Neural cell (in vitro differentiated cells): ENCODE measurements around the gene NKAIN2. TPM values are rescaled to one million over a fixed set of nuclear protein-coding genes. Genes with fewer than 3 reads are reported as not detected.

Source experiments
- H2AFZ ChIP-seq: fragments of 200-600, 300-800 bp; sonication (generic), shearing (Covaris generic); 2 replicates; pipeline ENCODE4 v1.6.0; 2014; ENCODE audit warnings: low read depth, mild to moderate bottlenecking, antibody characterized with exemption, low read length, moderate library complexity
- H3F3A ChIP-seq: fragments of 200-600 bp; shearing (Covaris generic); 2 replicates; pipeline ENCODE4 v1.6.1; 2016; ENCODE audit warnings: mild to moderate bottlenecking, moderate library complexity, mixed read lengths, antibody characterized with exemption, low read length; ENCODE audit not compliant: insufficient read depth, poor library complexity, severe bottlenecking
- H3K27ac ChIP-seq: fragments of 200-600, 300-800 bp; sonication (generic), shearing (Covaris generic); 2 replicates; pipeline ENCODE4 v1.5.1; 2014; ENCODE audit warnings: mild to moderate bottlenecking, low read length, moderate library complexity
- H3K27me3 ChIP-seq: fragments of 300-800, 200-600 bp; sonication (generic), shearing (Covaris generic); 2 replicates; pipeline ENCODE4 v1.6.0; 2014; ENCODE audit warnings: mild to moderate bottlenecking, low read depth, low read length, moderate library complexity; ENCODE audit not compliant: insufficient read depth
- H3K36me3 ChIP-seq: fragments of 300-800, 200-600 bp; sonication (generic), shearing (Covaris generic); 2 replicates; pipeline ENCODE4 v1.5.1; 2014; ENCODE audit warnings: mild to moderate bottlenecking, antibody characterized with exemption, low read length, moderate library complexity; ENCODE audit not compliant: insufficient read depth
- H3K4me2 ChIP-seq: fragments of 300-800, 200-600 bp; sonication (generic), shearing (Covaris generic); 2 replicates; pipeline ENCODE4 v1.6.0; 2014; ENCODE audit warnings: mild to moderate bottlenecking, low read length
- H3K4me3 ChIP-seq: fragments of 300-800, 200-600 bp; sonication (generic), shearing (Covaris generic); 2 replicates; pipeline ENCODE4 v1.5.1; 2014; ENCODE audit warnings: mild to moderate bottlenecking, low read length, moderate library complexity
- H3K79me2 ChIP-seq: fragments of 200-600 bp; shearing (Covaris generic); replicated peaks from 2 replicates; pipeline ENCODE4 v1.6.0; 2014; ENCODE audit warnings: mild to moderate bottlenecking, low read length, moderate library complexity; ENCODE audit not compliant: insufficient read depth
- H3K9ac ChIP-seq: fragments of 300-800, 200-600 bp; sonication (generic), shearing (Covaris generic); 2 replicates; pipeline ENCODE4 v1.6.1; 2016; ENCODE audit warnings: mild to moderate bottlenecking, low read length, mixed read lengths
- H3K9me2 ChIP-seq: fragments of 200-600 bp; shearing (Covaris generic); 2 replicates; pipeline ENCODE4 v1.6.1; 2016; ENCODE audit warnings: mild to moderate bottlenecking, low read length, mixed read lengths; ENCODE audit not compliant: insufficient read depth
- H3K9me3 ChIP-seq: fragments of 200-600, 300-800 bp; sonication (generic), shearing (Covaris generic); 2 replicates; pipeline ENCODE4 v1.6.1; 2016; ENCODE audit warnings: mild to moderate bottlenecking, mixed run types, low read length, moderate library complexity, mixed read lengths
- H4K20me1 ChIP-seq: fragments of 200-600 bp; shearing (Covaris generic); 2 replicates; pipeline ENCODE4 v1.6.1; 2016; ENCODE audit warnings: mild to moderate bottlenecking, mixed run types; ENCODE audit not compliant: insufficient read depth
- CTCF ChIP-seq: fragments of 450-650 bp; IDR thresholded peaks from 2 replicates; pipeline ENCODE4 v1.5.1; 2014; ENCODE audit warnings: antibody characterized with exemption, mild to moderate bottlenecking, moderate library complexity; ENCODE audit not compliant: poor library complexity, severe bottlenecking
- EP300 ChIP-seq: fragments of 450-650 bp; conservative IDR thresholded peaks from 2 replicates; pipeline ENCODE4 v1.6.1; 2014; ENCODE audit warnings: antibody characterized with exemption, mild to moderate bottlenecking, moderate library complexity; ENCODE audit not compliant: poor library complexity, severe bottlenecking
- EZH2 ChIP-seq: fragments of 200-600, 300-800 bp; shearing (Covaris generic), sonication (generic); IDR thresholded peaks from 2 replicates; pipeline ENCODE4 v1.6.1; 2014; ENCODE audit warnings: antibody characterized with exemption, low read length, borderline replicate concordance, mild to moderate bottlenecking; ENCODE audit not compliant: insufficient read depth, poor library complexity, severe bottlenecking
- MXI1 ChIP-seq: fragments of 450-650 bp; conservative IDR thresholded peaks from 2 replicates; pipeline ENCODE4 v1.6.1; 2014; ENCODE audit warnings: antibody characterized with exemption, mild to moderate bottlenecking; ENCODE audit not compliant: poor library complexity, severe bottlenecking
- POLR2AphosphoS5 ChIP-seq: IDR thresholded peaks from 2 replicates; pipeline ENCODE4 v1.6.1; 2012
- RAD21 ChIP-seq: fragments of 450-650 bp; conservative IDR thresholded peaks from 2 replicates; pipeline ENCODE4 v1.6.1; 2014; ENCODE audit warnings: antibody characterized with exemption, mild to moderate bottlenecking, moderate library complexity
- REST ChIP-seq: IDR thresholded peaks from 2 replicates; pipeline ENCODE4 v1.6.1; 2012; ENCODE audit warnings: borderline replicate concordance
- SMC3 ChIP-seq: fragments of 450-650 bp; conservative IDR thresholded peaks from 2 replicates; pipeline ENCODE4 v1.6.1; 2014; ENCODE audit warnings: antibody characterized with exemption, mild to moderate bottlenecking, moderate library complexity; ENCODE audit not compliant: poor library complexity
- TAF1 ChIP-seq: IDR thresholded peaks from 2 replicates; pipeline ENCODE4 v1.6.1; 2012; ENCODE audit warnings: low read depth
- polyA plus RNA-seq: library from polyadenylated mRNA; depleted of rRNA; stranded (reverse); fragments of >200 nt; gene quantifications from 2 replicates; pipeline ENCODE4 v1.2.3, GENCODE V29; 2014

NKAIN2 gene
- polyA plus RNA-seq, 1 donor from 2014 or later: 23.2 TPM

GRCh38 chr6:124131259-124131658 is 327.6 kb downstream of the NKAIN2 start:
- Histone ChIP-seq H3K36me3 (no peaks in the 10 kb centered on the region), H4K20me1 (no peaks in the 10 kb centered on the region), H3K9me2 (no peaks in the 10 kb centered on the region), H3K27ac (no peak overlapping the region), H3K79me2 (no peaks in the 10 kb centered on the region), H3K4me2 (no peak overlapping the region), H3K27me3 (no peaks in the 10 kb centered on the region), H3K4me3 (no peak overlapping the region), H2AFZ (no peak overlapping the region), H3K9ac (no peak overlapping the region), H3K9me3 (no peaks in the 10 kb centered on the region), H3F3A (no peaks in the 10 kb centered on the region)
- TF ChIP-seq POLR2AphosphoS5 (no peak), REST (no peak), MXI1 (no peak), EZH2 (no peak), EP300 (no peak), TAF1 (no peak), RAD21 (no peak), CTCF (no peak), SMC3 (no peak)

GRCh38 chr6:124131779-124132178 is 328.1 kb downstream of the NKAIN2 start:
- no peaks in the 10 kb centered on the region for H3K79me2 ChIP-seq
- H3K4me2 ChIP-seq: no peak overlapping the region
- no peak overlapping the region for H3K4me3 ChIP-seq
- no peak overlapping the region for H3K27ac ChIP-seq
- no peak overlapping the region for H2AFZ ChIP-seq
- H3K9ac ChIP-seq: no peak overlapping the region
- H3K36me3 ChIP-seq: no peaks in the 10 kb centered on the region
- H3K27me3 ChIP-seq: no peaks in the 10 kb centered on the region
- no peaks in the 10 kb centered on the region for H3K9me3 ChIP-seq
- no peaks in the 10 kb centered on the region for H3F3A ChIP-seq
- no peaks in the 10 kb centered on the region for H3K9me2 ChIP-seq
- H4K20me1 ChIP-seq: no peaks in the 10 kb centered on the region
- no peak for TF ChIP-seq EP300
- TF ChIP-seq RAD21: no peak
- no peak for TF ChIP-seq MXI1
- no peak for TF ChIP-seq POLR2AphosphoS5
- no peak for TF ChIP-seq CTCF
- TF ChIP-seq EZH2: no peak
- TF ChIP-seq SMC3: no peak
- TF ChIP-seq REST: no peak
- TF ChIP-seq TAF1: no peak
